Osteocyte (in vitro differentiated cells): Measurements from ENCODE around the gene LEKR1. TPM values are rescaled to one million over a fixed set of nuclear protein-coding genes. Genes with fewer than 3 reads are reported as not detected.
A peak's percentile ranks its signal among the peaks of the same experiment; 100 is the strongest.

Source experiments
- DNase-seq: peaks from one replicate; pipeline ENCODE4 v3.0.0; 2021; ENCODE audit warnings: mixed read lengths; ENCODE audit not compliant: unreplicated experiment; ENCODE audit errors: extremely low spot score
- H3K27ac Mint-ChIP-seq: one replicate; pipeline ENCODE4 v1.8.0; 2021; ENCODE audit warnings: mild to moderate bottlenecking, mixed read lengths; ENCODE audit not compliant: unreplicated experiment
- H3K27me3 Mint-ChIP-seq: one replicate; pipeline ENCODE4 v1.8.0; 2021; ENCODE audit warnings: mixed read lengths; ENCODE audit not compliant: unreplicated experiment
- H3K36me3 Mint-ChIP-seq: one replicate; pipeline ENCODE4 v1.8.0; 2021; ENCODE audit warnings: mixed read lengths; ENCODE audit not compliant: unreplicated experiment
- H3K4me1 Mint-ChIP-seq: one replicate; pipeline ENCODE4 v1.8.0; 2021; ENCODE audit warnings: mixed read lengths; ENCODE audit not compliant: unreplicated experiment
- H3K4me3 Mint-ChIP-seq: one replicate; pipeline ENCODE4 v1.8.0; 2021; ENCODE audit warnings: mild to moderate bottlenecking, moderate library complexity, mixed read lengths; ENCODE audit not compliant: unreplicated experiment
- H3K9me3 Mint-ChIP-seq: one replicate; pipeline ENCODE4 v1.8.0; 2021; ENCODE audit warnings: mixed read lengths; ENCODE audit not compliant: unreplicated experiment
- long read RNA-seq: library from polyadenylated mRNA; unstranded; transcript quantifications from one replicate; pipeline ENCODE4 v2.0.0, GENCODE V29; 2021
- total RNA-seq: library from RNA; stranded (reverse); gene quantifications from 2 replicates; pipeline ENCODE4 v1.2.1, GENCODE V29; 2021
- TF ChIP-seq, protein P1 (sequence below): fragments of 200-600 bp; sonication (generic); IDR thresholded peaks from 2 replicates; pipeline ENCODE4 v1.5.0; 2021; ENCODE audit warnings: antibody characterized with exemption, mild to moderate bottlenecking, moderate library complexity

LEKR1 gene
- 0.55 and 1.0 TPM in 2 replicates for total RNA-seq
- long read RNA-seq: 0 reads

DNA sequence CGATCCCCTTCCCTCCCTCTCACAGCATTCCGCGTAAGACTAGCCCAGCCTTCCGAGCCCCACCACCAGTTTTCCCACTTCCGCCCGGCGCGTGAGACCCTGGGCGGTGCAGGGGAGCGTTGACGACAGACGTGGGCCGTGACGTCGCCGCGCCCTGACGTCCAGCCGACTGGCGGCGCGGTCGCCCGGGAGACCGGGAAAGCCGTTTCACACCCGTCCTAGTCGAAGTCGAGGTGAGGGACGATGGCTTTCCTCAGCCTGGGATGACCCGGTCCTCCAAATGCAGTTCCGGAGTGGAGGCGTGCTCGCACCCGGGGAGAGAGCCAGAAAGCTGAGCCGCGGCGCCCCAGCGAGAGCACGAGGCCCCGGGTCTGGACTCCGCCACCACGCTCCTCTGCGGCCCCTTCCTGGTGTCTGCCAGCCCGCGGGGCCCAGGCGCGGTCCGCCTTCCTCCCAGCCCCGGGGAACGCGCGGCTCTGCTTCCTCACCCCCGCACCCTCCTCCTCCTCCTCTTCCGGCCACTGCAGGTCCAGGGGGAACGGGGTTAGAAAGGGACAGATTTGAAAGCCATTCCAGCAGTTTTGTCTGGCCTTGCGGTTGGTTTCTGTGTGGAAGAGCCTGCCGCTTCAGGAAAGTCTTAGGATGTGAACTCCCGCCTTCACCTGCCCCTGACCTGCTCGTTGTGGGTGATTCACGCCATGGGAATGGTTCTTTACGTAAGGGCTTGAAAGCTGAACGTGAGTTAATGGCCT lies at the start of gene LEKR1:
LEKR1 (plus strand) TSS at position 210 of the 752 bp plus-strand sequence. CDS start 2,977 bp downstream, outside the sequence.
- TF ChIP-seq, protein P1, sequence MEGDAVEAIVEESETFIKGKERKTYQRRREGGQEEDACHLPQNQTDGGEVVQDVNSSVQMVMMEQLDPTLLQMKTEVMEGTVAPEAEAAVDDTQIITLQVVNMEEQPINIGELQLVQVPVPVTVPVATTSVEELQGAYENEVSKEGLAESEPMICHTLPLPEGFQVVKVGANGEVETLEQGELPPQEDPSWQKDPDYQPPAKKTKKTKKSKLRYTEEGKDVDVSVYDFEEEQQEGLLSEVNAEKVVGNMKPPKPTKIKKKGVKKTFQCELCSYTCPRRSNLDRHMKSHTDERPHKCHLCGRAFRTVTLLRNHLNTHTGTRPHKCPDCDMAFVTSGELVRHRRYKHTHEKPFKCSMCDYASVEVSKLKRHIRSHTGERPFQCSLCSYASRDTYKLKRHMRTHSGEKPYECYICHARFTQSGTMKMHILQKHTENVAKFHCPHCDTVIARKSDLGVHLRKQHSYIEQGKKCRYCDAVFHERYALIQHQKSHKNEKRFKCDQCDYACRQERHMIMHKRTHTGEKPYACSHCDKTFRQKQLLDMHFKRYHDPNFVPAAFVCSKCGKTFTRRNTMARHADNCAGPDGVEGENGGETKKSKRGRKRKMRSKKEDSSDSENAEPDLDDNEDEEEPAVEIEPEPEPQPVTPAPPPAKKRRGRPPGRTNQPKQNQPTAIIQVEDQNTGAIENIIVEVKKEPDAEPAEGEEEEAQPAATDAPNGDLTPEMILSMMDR: no peak
- peaks cover 2% of the 10 kb centered on the region for H3K36me3 Mint-ChIP-seq
- peak within 1 kb of the TSS; percentile 92 for H3K27ac Mint-ChIP-seq
- peak; percentile 86 for DNase-seq
- no peaks in the 10 kb centered on the region for H3K27me3 Mint-ChIP-seq
- peak within 1 kb of the TSS; percentile 74 for H3K4me3 Mint-ChIP-seq
- H3K9me3 Mint-ChIP-seq: peaks cover 8% of the 10 kb centered on the region
- peaks cover 20% of the 10 kb centered on the region for H3K4me1 Mint-ChIP-seq

DNA sequence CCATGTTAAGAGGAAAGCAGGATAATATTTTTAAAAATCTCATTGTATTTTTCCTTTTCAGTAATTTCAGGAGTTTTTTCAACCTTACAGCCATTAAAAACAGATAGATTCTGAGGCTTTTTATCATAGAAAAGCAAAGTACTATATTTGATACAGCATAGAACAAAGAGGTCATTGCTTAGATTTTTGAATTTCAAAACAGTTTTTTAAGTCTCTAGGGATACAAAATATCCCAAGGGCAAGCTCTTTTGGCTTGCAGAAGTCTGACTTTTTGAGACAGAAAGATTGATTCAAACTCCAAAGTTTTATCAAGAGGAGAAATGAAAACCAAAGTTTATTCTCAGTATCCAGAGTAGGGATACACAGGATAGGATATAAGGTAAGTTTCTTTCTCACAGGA lies 49.3 kb upstream of the LEKR1 start:
- Mint-ChIP-seq H3K27ac (peak overlapping the region; percentile 82), H3K4me3 (no peak overlapping the region), H3K36me3 (peaks cover 2% of the 10 kb centered on the region), H3K27me3 (no peaks in the 10 kb centered on the region), H3K9me3 (no peaks in the 10 kb centered on the region), H3K4me1 (peaks cover 66% of the 10 kb centered on the region)
- no peak for DNase-seq
- TF ChIP-seq, protein P1: no peak

DNA sequence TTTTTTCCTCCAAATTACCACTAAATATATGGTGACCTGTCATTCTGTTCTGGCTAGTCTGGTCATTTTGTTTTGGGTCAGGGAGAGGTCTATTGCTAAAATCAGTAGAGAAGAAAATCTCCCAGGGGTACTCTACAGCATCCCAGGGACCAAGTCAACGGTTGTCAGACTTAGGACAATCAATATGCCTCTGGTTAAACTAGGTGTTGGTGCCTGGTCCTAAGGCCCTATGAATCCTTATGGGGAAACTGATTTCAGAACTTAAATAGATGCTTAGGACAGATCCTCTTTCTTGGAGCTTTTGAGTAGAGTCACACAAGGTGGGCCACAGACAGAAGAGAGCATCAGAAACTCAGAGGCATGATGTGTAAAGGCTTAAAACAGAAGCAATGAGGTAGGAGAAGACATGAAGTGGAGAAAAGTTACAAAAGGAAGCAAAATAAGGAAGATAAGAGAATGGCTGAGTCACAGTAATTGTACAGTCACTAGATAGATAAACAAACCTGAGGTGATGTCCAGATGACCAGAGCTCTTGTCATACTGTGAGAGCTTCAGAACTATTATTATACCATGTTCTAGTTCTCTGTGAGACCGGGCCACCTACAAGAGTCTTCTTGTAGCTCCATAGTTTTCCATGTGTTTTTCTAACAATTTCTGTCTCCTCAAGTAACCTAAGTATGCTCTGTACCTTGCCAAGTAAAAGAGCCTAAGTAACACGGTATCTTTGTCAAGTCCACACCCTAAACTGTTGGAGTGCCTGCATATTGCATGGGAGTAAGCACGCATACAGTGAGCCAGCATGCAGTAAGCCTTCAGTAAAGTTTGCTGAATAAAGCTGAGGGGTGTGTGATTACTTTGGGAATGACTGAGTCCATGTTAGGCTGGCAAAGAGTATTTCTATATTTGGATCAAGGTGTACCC lies 44.6 kb upstream of the LEKR1 start:
- H3K27me3 Mint-ChIP-seq: no peaks in the 10 kb centered on the region
- TF ChIP-seq, protein P1: no peak
- H3K9me3 Mint-ChIP-seq: no peaks in the 10 kb centered on the region
- H3K36me3 Mint-ChIP-seq: no peaks in the 10 kb centered on the region
- H3K27ac Mint-ChIP-seq: peak overlapping the region; percentile 96
- peaks cover 78% of the 10 kb centered on the region for H3K4me1 Mint-ChIP-seq
- no peak overlapping the region for H3K4me3 Mint-ChIP-seq
- DNase-seq: no peak

DNA sequence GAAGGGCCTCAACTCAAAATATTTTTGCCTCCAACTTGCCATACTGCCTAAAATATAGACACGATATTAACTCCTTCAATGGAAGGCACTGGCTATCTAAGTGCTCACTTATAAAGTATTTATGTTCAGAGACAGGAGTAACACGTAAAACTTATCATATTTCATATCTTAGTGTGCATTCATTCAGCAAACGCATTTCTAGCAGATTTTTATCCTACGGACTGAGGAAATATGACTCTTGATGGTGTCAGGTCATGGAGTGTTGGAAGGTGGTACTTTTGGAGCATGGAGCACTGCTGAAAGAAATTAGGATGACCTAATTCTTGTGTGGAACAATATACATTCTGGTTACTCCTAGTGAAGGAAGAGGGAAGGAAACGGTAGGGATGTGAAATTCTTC lies 43.8 kb upstream of the LEKR1 start:
- TF ChIP-seq, protein P1: no peak
- H3K27ac Mint-ChIP-seq: peak overlapping the region; percentile 96

DNA sequence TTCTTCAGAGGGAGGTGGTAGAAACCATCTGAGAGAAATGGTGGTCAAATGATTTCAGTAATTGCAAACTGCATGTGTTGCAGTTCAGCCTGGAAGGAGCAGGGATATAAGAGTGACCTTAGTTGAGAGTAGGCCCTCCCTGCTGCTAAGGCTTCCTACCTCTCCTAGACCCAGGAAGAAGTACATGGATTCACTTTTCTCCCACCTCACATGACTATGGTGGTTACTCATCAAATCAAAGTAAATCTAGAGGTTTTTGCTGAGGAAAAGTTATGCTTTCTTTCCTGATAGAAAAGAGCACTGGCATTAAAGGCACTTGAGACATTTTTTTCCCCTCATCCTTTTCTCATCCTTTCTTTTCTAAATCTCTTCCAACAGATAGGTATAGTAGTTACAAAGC lies 43.2 kb upstream of the LEKR1 start:
- no peak overlapping the region for H3K4me3 Mint-ChIP-seq
- H3K27me3 Mint-ChIP-seq: no peaks in the 10 kb centered on the region
- TF ChIP-seq, protein P1: no peak
- H3K4me1 Mint-ChIP-seq: peaks cover 74% of the 10 kb centered on the region
- no peaks in the 10 kb centered on the region for H3K36me3 Mint-ChIP-seq
- peak overlapping the region; percentile 96 for H3K27ac Mint-ChIP-seq
- no peak for DNase-seq
- no peaks in the 10 kb centered on the region for H3K9me3 Mint-ChIP-seq

More for the DNA sequence above, 43.8 kb upstream of the LEKR1 start:
- DNase-seq: no peak
- Mint-ChIP-seq H3K9me3 (no peaks in the 10 kb centered on the region), H3K4me3 (no peak overlapping the region), H3K27me3 (no peaks in the 10 kb centered on the region), H3K36me3 (no peaks in the 10 kb centered on the region), H3K4me1 (peaks cover 74% of the 10 kb centered on the region)
